Naive thymus-derived CD4-positive, alpha-beta T cell (primary cell): ENCODE measurements around the gene KLK3. TPM values are rescaled to one million over a fixed set of nuclear protein-coding genes. Genes with fewer than 3 reads are reported as not detected.

Experiments used
- ATAC-seq: fragments of 150-1000 bp; cut with Tn5 transposase; 2 replicates; pipeline ENCODE4 v1.10.0; 2021; ENCODE audit warnings: mild to moderate bottlenecking, moderate library complexity
- CTCF ChIA-PET: fragments of 350-600 bp; sonication (Branson Sonifier 250); formaldehyde crosslinking; loops from one replicate; lab custom pipeline; 2021; ENCODE audit warnings: antibody characterized with exemption; lab: Charles Lee
- POLR2A ChIA-PET: fragments of 350-600 bp; sonication (Branson Sonifier 250); formaldehyde crosslinking; loops from one replicate; lab custom pipeline; 2021; ENCODE audit warnings: antibody characterized with exemption, inconsistent platforms; lab: Charles Lee
- DNase-seq, 9 donors: peaks; one replicate each; pipeline versions ENCODE4 v3.0.0 to v3.0.0-alpha.2; 2020 to 2022; ENCODE audit warnings: mixed read lengths in 1 of 9
- H3K27ac ChIP-seq: one replicate; pipeline ENCODE4 v1.7.0; 2013; ENCODE audit warnings: mild to moderate bottlenecking, low read depth, low read length, moderate library complexity
- H3K27me3 ChIP-seq, 2 donors: one replicate each; pipeline ENCODE4 v1.7.0; 2013; ENCODE audit warnings: low read length in 2 of 2, mild to moderate bottlenecking in 2 of 2, moderate library complexity in 2 of 2; ENCODE audit not compliant: control insufficient read depth in 2 of 2, insufficient read depth in 2 of 2
- H3K36me3 ChIP-seq, 3 experiments: 1 replicate in 2 of 3; 2 replicates in 1 of 3; pipeline ENCODE4 v1.7.0; 2013; ENCODE audit warnings: low read length in 3 of 3, mild to moderate bottlenecking in 3 of 3, moderate library complexity in 1 of 3; ENCODE audit not compliant: insufficient read depth in 3 of 3, control insufficient read depth in 2 of 3
- H3K4me1 ChIP-seq, 2 donors: one replicate each; pipeline ENCODE4 v1.7.0; 2013; ENCODE audit warnings: low read length in 2 of 2, mild to moderate bottlenecking in 2 of 2, moderate library complexity in 1 of 2; ENCODE audit not compliant: control insufficient read depth in 2 of 2, insufficient read depth in 2 of 2
- H3K4me3 ChIP-seq: 2 replicates; pipeline ENCODE4 v1.7.0; 2013; ENCODE audit warnings: mild to moderate bottlenecking, low read length
- H3K9me3 ChIP-seq, 3 experiments: 1 replicate in 2 of 3; 2 replicates in 1 of 3; pipeline ENCODE4 v1.7.0; 2013; ENCODE audit warnings: low read length in 3 of 3; ENCODE audit not compliant: control insufficient read depth in 2 of 3
- H3K27ac Mint-ChIP-seq, 9 donors: one replicate each; pipeline ENCODE4 v1.8.0; 2020 to 2022; ENCODE audit warnings: mixed read lengths in 9 of 9, mild to moderate bottlenecking in 8 of 9, moderate library complexity in 5 of 9, inconsistent platforms in 2 of 9
- H3K27me3 Mint-ChIP-seq, 5 donors: one replicate each; pipeline ENCODE4 v1.8.0; 2021 to 2022; ENCODE audit warnings: mixed read lengths in 5 of 5, mild to moderate bottlenecking in 1 of 5
- H3K36me3 Mint-ChIP-seq, 5 donors: one replicate each; pipeline ENCODE4 v1.8.0; 2020 to 2022; ENCODE audit warnings: mixed read lengths in 5 of 5, mild to moderate bottlenecking in 3 of 5, inconsistent platforms in 1 of 5
- H3K4me1 Mint-ChIP-seq, 7 donors: one replicate each; pipeline ENCODE4 v1.8.0; 2020 to 2022; ENCODE audit warnings: mixed read lengths in 7 of 7, mild to moderate bottlenecking in 3 of 7, inconsistent platforms in 1 of 7
- H3K4me3 Mint-ChIP-seq, 10 donors: one replicate each; pipeline ENCODE4 v1.8.0; 2020 to 2022; ENCODE audit warnings: mild to moderate bottlenecking in 10 of 10, mixed read lengths in 10 of 10, moderate library complexity in 6 of 10, inconsistent platforms in 2 of 10
- H3K9me3 Mint-ChIP-seq, 11 donors: one replicate each; pipeline ENCODE4 v1.8.0; 2020 to 2022; ENCODE audit warnings: mixed read lengths in 11 of 11, mild to moderate bottlenecking in 4 of 11, inconsistent platforms in 1 of 11, moderate library complexity in 1 of 11
- intact Hi-C, 2 donors: fragments of 100-400 bp; cut with micrococcal nuclease; formaldehyde crosslinking; loops; one replicate each; pipeline ENCODE4 v1.15.1; 2023
- polyA plus RNA-seq, 2 donors: library from polyadenylated mRNA; unstranded; fragments of 300-500 nt; fragmentation: Illumina TruSeq; gene quantifications; one replicate each; pipeline ENCODE4 v1.2.3, GENCODE V29; 2021
- total RNA-seq, 6 experiments: library from RNA in 5 of 6; stranded (reverse) in 5 of 6; gene quantifications; 1 replicate in 5 of 6; 2 replicates in 1 of 6; pipeline ENCODE4 v1.2.3 and lab custom pipeline; 2021 to 2026

The KLK3 gene
- total and polyA plus RNA-seq, 7 experiments from 2014 or later, result not detected

DNA sequence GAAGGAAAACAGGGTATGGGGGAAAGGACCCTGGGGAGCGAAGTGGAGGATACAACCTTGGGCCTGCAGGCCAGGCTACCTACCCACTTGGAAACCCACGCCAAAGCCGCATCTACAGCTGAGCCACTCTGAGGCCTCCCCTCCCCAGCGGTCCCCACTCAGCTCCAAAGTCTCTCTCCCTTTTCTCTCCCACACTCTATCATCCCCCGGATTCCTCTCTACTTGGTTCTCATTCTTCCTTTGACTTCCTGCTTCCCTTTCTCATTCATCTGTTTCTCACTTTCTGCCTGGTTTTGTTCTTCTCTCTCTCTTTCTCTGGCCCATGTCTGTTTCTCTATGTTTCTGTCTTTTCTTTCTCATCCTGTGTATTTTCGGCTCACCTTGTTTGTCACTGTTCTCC lies 2.7 kb downstream of the KLK3 start:
- peaks cover 0 to 4% of the 10 kb centered on the region in 2 donors for H3K27me3 ChIP-seq
- H3K27me3 Mint-ChIP-seq, result peaks cover 17 to 71% (median 62%) of the 10 kb centered on the region in 5 donors

DNA sequence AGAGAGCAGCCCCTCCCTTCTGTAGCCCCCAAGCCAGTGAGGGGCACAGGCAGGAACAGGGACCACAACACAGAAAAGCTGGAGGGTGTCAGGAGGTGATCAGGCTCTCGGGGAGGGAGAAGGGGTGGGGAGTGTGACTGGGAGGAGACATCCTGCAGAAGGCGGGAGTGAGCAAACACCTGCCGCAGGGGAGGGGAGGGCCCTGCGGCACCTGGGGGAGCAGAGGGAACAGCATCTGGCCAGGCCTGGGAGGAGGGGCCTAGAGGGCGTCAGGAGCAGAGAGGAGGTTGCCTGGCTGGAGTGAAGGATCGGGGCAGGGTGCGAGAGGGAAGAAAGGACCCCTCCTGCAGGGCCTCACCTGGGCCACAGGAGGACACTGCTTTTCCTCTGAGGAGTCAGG lies 4.2 kb downstream of the KLK3 start:
- H3K9me3 Mint-ChIP-seq, result peaks cover 0 to 21% (median 6%) of the 10 kb centered on the region in 11 donors
- Histone ChIP-seq H3K36me3 (no peaks in the 10 kb centered on the region), H3K9me3 (no peaks in the 10 kb centered on the region), H3K27me3 (peaks cover 0 to 4% of the 10 kb centered on the region in 2 donors), H3K4me1 (no peaks in the 10 kb centered on the region), H3K27ac (no peak overlapping the region), H3K4me3 (no peak overlapping the region)
- H3K27ac Mint-ChIP-seq, result no peak overlapping the region
- no peak for ATAC-seq
- DNase-seq, result no peak
- H3K27me3 Mint-ChIP-seq, result peaks cover 13 to 76% (median 66%) of the 10 kb centered on the region in 5 donors
- peaks cover 0 to 8% (median 0%) of the 10 kb centered on the region in 7 donors for H3K4me1 Mint-ChIP-seq
- intact Hi-C loops, result no loop called here
- no peak overlapping the region for H3K4me3 Mint-ChIP-seq
- CTCF ChIA-PET, result no interaction called here
- peaks cover 0 to 12% (median 0%) of the 10 kb centered on the region in 5 donors for H3K36me3 Mint-ChIP-seq
- POLR2A ChIA-PET, result no interaction called here

More for the DNA sequence above, 2.7 kb downstream of the KLK3 start:
- Histone ChIP-seq H3K36me3 (no peaks in the 10 kb centered on the region), H3K27ac (no peak overlapping the region), H3K4me1 (no peaks in the 10 kb centered on the region), H3K4me3 (no peak overlapping the region), H3K9me3 (no peaks in the 10 kb centered on the region)
- peaks cover 0 to 8% (median 0%) of the 10 kb centered on the region in 7 donors for H3K4me1 Mint-ChIP-seq
- H3K4me3 Mint-ChIP-seq, result no peak overlapping the region
- ChIA-PET CTCF (no interaction called here), POLR2A (no interaction called here)
- intact Hi-C loops, result no loop called here
- ATAC-seq (no peak), DNase-seq (no peak)
- H3K27ac Mint-ChIP-seq, result no peak overlapping the region
- peaks cover 0 to 21% (median 5%) of the 10 kb centered on the region in 11 donors for H3K9me3 Mint-ChIP-seq
- peaks cover 0 to 12% (median 0%) of the 10 kb centered on the region in 5 donors for H3K36me3 Mint-ChIP-seq

DNA sequence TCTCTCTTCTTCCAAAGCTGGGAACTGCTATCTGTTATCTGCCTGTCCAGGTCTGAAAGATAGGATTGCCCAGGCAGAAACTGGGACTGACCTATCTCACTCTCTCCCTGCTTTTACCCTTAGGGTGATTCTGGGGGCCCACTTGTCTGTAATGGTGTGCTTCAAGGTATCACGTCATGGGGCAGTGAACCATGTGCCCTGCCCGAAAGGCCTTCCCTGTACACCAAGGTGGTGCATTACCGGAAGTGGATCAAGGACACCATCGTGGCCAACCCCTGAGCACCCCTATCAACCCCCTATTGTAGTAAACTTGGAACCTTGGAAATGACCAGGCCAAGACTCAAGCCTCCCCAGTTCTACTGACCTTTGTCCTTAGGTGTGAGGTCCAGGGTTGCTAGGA lies 5.1 kb downstream of the KLK3 start:
- Histone ChIP-seq H3K27ac (no peak overlapping the region), H3K4me3 (no peak overlapping the region), H3K27me3 (peaks cover 0 to 4% of the 10 kb centered on the region in 2 donors), H3K9me3 (no peaks in the 10 kb centered on the region), H3K4me1 (no peaks in the 10 kb centered on the region), H3K36me3 (no peaks in the 10 kb centered on the region)
- Mint-ChIP-seq H3K4me1 (peaks cover 0 to 8% (median 0%) of the 10 kb centered on the region in 7 donors), H3K27ac (no peak overlapping the region), H3K9me3 (peaks cover 0 to 21% (median 6%) of the 10 kb centered on the region in 11 donors), H3K36me3 (peaks cover 0 to 8% (median 0%) of the 10 kb centered on the region in 5 donors), H3K27me3 (peaks cover 15 to 74% (median 61%) of the 10 kb centered on the region in 5 donors), H3K4me3 (no peak overlapping the region)
- ChIA-PET POLR2A (no interaction called here), CTCF (no interaction called here)
- no peak for DNase-seq
- ATAC-seq, result no peak
- intact Hi-C loops, result no loop called here

DNA sequence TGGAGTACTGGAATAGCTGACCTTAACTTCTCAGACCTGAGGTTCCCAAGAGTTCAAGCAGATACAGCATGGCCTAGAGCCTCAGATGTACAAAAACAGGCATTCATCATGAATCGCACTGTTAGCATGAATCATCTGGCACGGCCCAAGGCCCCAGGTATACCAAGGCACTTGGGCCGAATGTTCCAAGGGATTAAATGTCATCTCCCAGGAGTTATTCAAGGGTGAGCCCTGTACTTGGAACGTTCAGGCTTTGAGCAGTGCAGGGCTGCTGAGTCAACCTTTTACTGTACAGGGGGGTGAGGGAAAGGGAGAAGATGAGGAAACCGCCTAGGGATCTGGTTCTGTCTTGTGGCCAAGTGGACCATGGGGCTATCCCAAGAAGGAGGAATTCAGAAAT lies 6.3 kb downstream of the KLK3 start:
- no peak overlapping the region for H3K4me3 Mint-ChIP-seq
- H3K4me1 Mint-ChIP-seq, result peaks cover 0 to 8% (median 0%) of the 10 kb centered on the region in 7 donors
- H3K9me3 Mint-ChIP-seq, result peaks cover 0 to 21% (median 3%) of the 10 kb centered on the region in 11 donors
- intact Hi-C loops, result no loop called here
- Histone ChIP-seq H3K27ac (no peak overlapping the region), H3K27me3 (peaks cover 0 to 4% of the 10 kb centered on the region in 2 donors), H3K9me3 (no peaks in the 10 kb centered on the region), H3K4me3 (no peak overlapping the region), H3K36me3 (no peaks in the 10 kb centered on the region), H3K4me1 (no peaks in the 10 kb centered on the region)
- peaks cover 12 to 73% (median 54%) of the 10 kb centered on the region in 5 donors for H3K27me3 Mint-ChIP-seq
- peaks cover 0 to 8% (median 0%) of the 10 kb centered on the region in 5 donors for H3K36me3 Mint-ChIP-seq
- ChIA-PET CTCF (no interaction called here), POLR2A (no interaction called here)
- H3K27ac Mint-ChIP-seq, result no peak overlapping the region
- ATAC-seq, result no peak
- DNase-seq, result no peak

DNA sequence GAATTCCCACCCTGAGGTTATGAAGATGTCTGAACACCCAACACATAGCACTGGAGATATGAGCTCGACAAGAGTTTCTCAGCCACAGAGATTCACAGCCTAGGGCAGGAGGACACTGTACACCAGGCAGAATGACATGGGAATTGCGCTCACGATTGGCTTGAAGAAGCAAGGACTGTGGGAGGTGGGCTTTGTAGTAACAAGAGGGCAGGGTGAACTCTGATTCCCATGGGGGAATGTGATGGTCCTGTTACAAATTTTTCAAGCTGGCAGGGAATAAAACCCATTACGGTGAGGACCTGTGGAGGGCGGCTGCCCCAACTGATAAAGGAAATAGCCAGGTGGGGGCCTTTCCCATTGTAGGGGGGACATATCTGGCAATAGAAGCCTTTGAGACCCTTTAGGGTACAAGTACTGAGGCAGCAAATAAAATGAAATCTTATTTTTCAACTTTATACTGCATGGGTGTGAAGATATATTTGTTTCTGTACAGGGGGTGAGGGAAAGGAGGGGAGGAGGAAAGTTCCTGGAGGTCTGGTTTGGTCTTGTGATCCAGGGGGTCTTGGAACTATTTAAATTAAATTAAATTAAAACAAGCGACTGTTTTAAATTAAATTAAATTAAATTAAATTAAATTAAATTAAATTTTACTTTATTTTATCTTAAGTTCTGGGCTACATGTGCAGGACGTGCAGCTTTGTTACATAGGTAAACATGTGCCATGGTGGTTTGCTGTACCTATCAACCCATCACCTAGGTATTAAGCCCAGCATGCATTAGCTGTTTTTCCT lies 7.0 kb downstream of the KLK3 start:
- Mint-ChIP-seq H3K27ac (no peak overlapping the region), H3K36me3 (peaks cover 0 to 8% (median 0%) of the 10 kb centered on the region in 5 donors), H3K27me3 (peaks cover 18 to 73% (median 54%) of the 10 kb centered on the region in 5 donors), H3K4me1 (peaks cover 0 to 8% (median 0%) of the 10 kb centered on the region in 7 donors), H3K4me3 (no peak overlapping the region), H3K9me3 (peaks cover 0 to 21% (median 3%) of the 10 kb centered on the region in 11 donors)
- H3K27me3 ChIP-seq, result peaks cover 0 to 4% of the 10 kb centered on the region in 2 donors
- POLR2A ChIA-PET, result no interaction called here
- ATAC-seq (no peak), DNase-seq (no peak)
- H3K27ac ChIP-seq, result no peak overlapping the region
- no peaks in the 10 kb centered on the region for H3K4me1 ChIP-seq
- H3K4me3 ChIP-seq, result no peak overlapping the region
- CTCF ChIA-PET, result no interaction called here
- H3K36me3 ChIP-seq, result no peaks in the 10 kb centered on the region
- H3K9me3 ChIP-seq, result no peaks in the 10 kb centered on the region
- intact Hi-C loops, result no loop called here

DNA sequence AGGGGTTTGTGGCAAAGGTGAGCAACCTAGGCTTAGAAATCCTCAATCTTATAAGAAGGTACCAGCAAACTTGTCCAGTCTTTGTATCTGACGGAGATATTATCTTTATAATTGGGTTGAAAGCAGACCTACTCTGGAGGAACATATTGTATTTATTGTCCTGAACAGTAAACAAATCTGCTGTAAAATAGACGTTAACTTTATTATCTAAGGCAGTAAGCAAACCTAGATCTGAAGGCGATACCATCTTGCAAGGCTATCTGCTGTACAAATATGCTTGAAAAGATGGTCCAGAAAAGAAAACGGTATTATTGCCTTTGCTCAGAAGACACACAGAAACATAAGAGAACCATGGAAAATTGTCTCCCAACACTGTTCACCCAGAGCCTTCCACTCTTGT lies 14.8 kb downstream of the KLK3 start:
- intact Hi-C loops, result no loop called here
- Mint-ChIP-seq H3K9me3 (peaks cover 0 to 3% (median 0%) of the 10 kb centered on the region in 11 donors), H3K36me3 (peaks cover 0 to 4% (median 0%) of the 10 kb centered on the region in 5 donors), H3K4me1 (no peaks in the 10 kb centered on the region), H3K4me3 (no peak overlapping the region), H3K27me3 (peaks cover 14 to 62% (median 39%) of the 10 kb centered on the region in 5 donors), H3K27ac (no peak overlapping the region)
- POLR2A ChIA-PET, result no interaction called here
- Histone ChIP-seq H3K27me3 (no peaks in the 10 kb centered on the region), H3K4me1 (no peaks in the 10 kb centered on the region), H3K36me3 (no peaks in the 10 kb centered on the region), H3K9me3 (no peaks in the 10 kb centered on the region), H3K4me3 (no peak overlapping the region), H3K27ac (no peak overlapping the region)
- CTCF ChIA-PET, result no interaction called here
- ATAC-seq, result no peak
- no peak for DNase-seq
